NCI-H2029 treated with DMSO at 0.1 percent for 48 hours (cell line): Measurements from ENCODE around the gene TMUB1.

Experiments
- DNase-seq: peaks from one replicate; lab custom pipeline; 2025; lab: John Stamatoyannopoulos, UW

Gene TMUB1

DNA sequence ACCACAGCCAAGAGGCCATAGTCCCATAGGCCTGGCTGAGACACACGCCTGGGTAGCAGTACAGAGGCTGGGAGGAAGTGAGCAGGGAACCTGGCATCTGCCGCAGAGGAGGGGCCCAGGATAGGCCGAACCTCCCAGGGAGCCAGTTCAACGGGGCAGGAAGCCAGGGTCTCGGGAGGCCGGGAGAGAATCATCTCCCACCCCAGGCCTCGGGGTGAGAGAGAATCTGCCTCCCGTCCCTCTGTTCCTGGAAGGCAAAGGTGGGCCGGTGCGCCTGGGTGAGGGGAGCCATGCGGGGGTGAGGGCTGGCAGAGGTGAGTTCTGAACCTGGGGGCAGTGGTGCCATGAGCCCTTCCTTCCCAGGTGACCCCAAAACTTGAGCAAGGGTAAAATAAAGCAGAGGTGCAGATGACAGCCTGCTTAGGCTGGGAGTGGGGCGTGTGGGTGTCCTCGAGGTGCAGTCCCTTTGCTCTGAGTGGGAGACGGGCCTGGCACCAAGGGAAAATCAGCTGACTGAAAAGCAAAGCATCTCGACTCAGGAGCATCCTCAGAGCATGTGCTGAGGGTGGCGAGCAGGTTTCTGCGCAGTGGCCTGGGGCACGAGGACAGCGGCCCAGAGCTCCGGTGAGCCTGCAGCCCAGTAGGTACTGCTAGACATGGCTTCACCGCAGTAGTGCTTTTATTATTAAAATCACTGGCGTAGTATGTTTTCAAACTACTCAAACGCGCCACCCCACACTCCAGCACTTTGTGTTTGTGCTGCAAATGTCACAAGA is 18.5 kb upstream of the TMUB1 start:
- DNase-seq = no peak

DNA sequence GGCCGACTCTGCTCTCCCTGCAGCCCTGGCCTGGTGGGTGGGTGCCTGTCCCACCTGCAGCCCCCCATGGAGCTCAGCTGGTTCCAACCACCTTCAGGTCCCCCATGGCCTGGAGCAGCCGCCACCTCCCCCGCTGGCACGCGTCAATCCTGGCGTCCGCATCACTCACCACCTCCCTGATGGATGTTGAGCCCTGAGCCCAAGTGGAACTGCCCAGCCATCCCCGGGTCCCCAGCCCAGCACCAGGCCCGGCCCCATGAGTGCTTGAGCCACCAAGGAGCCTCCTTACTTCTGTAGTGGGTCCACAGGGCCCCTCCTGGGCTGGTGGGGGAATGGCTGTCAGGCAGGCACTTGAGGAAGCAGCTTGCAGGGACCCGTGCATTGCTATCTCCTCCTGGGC is 17.6 kb upstream of the TMUB1 start:
- DNase-seq = no peak

DNA sequence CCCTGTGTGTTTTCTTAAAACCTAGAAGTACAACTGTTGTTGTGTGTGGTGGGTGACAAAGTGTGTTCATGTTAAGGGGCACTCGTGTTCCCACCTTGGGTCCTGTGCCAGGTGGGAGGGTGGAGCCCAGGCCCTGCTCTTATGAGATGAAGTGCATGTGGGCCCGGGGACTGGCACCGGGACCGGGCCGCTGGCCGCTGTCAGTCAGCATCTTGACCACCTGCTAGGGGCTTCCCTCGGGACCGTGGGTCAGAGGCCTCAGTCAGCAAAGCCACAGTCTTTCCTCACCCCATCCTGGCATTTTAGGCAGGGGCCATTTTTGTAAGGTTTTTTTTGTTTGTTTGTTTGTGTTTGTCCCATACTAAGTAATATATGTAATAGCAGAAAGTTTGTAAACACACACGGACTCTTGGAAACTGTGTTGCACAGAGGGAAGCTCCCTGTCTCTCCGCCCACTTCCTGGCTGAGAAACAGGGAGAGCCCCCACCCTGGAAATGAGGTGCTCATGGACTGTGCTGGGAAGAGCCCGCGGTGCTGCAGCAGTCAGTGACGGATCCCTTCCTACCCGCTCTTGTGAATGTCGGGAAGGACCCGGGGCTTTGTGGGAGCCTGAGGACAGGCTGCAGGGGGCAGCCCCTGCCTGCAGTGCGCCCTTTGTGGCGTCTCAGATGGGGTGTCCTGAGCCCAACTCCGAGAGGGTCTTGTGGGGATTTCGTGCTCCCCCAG is 16.4 kb upstream of the TMUB1 start:
- no peak for DNase-seq

DNA sequence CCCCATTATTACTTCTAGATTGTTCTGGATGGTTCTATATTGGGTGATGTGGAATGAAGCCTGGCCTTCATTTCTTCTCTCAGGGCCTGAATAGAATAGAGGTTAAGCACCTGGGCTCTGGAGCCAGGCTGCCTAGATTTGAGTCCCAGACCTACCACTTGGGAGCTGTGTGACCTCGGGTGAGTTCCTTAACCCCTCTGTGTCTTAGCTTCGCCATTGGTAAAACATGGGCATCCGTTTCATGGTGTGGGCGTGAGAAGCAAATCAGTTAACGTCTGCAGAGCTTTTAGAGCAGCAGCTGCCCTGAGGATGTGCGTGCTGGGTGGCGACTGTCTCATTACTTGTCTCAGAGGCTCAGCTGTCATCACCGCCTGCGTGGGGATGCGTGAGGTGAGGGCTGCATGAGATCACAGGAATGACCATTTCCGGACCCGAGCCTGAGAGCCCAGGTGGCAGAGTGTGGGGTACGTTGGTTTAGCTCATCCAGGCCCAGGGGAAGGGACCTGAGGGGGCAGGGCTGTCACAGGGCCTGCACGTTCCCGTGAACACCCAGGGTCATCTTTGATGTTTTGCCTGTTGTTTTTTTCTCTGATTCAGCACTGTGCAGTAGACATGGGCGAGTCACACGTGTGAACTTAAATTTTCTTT is 12.7 kb upstream of the TMUB1 start:
- no peak for DNase-seq

DNA sequence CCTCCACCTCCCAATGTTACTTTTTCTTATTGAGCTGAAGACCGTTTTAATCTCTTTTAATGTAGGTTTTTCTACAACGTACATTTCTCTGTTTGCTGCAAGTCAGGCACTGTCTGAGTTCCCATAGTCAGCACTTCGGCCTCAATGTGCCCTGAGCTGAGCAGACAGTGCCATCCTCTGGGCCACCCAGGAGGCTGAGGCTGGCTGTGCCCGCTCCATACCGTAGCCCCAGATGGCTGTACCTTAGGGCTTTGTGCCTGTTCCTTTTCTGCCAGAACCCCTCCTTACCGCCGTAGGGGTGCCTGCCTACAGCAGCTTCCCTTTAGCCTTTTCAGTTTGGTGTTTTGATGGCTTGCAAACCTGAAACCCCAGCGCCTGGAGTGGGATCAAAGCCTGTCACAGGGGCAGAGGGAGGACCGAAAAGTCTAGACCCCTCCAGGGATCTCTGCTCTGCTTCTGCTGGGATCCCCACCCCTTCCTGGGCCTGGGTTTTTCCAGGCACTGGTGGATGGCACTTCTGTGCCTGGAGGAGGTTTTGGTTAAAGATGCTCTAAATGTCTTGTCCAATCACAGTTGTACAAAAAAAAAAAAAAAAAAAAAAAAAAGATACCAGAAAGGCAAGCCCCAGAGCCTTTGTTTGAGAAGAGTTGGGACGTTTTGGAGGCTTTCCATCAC is 12.0 kb upstream of the TMUB1 start:
- DNase-seq = no peak

DNA sequence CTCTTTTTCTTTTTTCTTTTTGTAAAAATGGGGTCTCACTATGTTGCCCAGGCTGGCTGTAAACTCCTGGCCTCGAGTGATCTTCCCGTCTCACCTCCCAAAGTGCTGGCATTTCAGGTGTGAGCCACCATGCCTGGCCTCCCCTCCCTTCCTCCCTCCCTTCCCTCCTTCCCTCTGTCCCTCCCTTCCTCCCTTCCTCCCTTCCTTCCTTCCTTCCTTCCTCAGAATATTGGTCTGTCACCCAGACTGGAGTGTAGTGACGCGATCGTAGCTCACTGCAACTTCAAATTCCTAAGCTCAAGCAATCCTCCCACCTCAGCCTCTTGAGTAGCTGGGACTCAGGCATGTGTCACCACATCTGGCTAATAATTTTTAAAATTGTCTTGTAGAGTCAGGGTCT is 11.4 kb upstream of the TMUB1 start:
- DNase-seq = no peak

DNA sequence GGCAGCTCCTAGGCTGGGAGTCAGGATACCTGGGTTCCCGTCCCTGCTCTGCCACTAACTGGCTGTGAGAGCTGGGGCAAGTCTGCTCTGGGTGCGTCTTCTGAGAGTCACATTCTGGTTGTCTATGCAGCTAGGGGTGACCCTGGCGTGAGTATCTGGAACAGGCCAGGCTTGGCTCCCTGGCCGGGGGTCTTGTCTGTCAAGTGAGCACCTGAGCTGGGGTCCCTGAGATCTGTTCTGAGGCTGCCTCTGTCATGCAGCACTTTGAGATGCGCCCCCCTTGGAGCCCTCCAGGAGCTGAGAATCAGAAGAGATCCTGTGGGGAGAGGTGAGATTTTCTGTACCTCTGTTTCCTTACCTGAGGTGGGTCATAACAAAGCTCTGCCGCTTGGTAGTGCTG is 10.5 kb upstream of the TMUB1 start:
- no peak for DNase-seq

DNA sequence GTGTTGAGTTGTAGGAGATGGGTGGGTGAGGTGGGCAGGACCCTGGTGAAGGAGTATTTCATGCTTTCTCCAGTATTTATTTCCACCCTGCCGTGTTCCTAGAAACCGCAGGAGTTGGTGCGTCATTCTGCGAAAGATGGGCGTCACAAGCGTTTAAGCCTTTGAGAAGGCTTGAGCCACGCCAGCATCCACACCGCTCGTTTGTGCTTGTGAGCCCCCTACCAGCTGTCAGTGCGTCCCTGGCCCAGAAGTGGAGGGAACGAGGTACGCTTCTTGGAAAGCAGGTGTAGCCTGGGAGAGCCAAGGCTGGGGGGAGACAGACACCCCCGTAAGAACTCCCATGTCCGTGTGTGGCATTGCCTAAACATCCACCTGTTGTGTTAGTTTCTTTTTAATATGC is 8.7 kb upstream of the TMUB1 start:
- no peak for DNase-seq

DNA sequence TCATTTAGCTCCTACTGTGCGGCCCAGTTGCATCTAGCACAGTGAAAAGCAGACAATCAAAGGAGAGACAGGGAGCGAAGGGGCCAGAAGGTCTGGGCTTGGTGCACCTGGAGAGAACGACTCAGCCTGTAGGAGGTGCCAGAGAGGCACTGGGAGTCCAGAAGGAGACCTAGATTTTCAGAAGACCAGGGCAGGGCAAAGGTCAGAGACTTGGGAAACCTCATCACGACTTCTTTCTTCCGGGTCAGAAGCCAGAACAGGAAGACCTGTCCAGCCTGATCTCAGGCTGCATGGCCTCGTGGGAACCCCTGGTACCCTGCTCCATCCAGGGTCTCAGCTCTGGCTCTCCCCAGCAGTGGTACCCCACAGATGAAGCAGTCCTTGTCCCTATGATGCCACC is 8.1 kb upstream of the TMUB1 start:
- no peak for DNase-seq

DNA sequence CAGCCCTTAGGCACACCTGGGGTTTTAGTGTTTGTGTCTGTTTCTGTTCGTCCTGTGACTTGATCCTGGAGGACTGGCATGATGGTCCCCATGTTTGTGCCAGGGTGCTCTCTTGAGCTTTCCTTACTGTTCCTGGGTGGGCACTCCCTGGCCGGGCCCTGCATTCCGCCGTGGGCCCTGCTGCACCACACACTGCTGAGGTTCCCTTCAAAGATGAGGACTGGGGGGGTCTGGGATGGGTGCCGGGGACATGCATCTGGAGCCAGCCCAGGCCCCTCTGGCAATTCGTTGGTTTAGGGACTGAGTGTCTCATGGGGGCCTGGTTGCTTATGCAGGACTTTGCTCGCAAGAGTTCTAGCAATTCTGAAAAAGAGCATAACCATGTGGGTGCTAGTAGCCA is 7.7 kb upstream of the TMUB1 start:
- no peak for DNase-seq

DNA sequence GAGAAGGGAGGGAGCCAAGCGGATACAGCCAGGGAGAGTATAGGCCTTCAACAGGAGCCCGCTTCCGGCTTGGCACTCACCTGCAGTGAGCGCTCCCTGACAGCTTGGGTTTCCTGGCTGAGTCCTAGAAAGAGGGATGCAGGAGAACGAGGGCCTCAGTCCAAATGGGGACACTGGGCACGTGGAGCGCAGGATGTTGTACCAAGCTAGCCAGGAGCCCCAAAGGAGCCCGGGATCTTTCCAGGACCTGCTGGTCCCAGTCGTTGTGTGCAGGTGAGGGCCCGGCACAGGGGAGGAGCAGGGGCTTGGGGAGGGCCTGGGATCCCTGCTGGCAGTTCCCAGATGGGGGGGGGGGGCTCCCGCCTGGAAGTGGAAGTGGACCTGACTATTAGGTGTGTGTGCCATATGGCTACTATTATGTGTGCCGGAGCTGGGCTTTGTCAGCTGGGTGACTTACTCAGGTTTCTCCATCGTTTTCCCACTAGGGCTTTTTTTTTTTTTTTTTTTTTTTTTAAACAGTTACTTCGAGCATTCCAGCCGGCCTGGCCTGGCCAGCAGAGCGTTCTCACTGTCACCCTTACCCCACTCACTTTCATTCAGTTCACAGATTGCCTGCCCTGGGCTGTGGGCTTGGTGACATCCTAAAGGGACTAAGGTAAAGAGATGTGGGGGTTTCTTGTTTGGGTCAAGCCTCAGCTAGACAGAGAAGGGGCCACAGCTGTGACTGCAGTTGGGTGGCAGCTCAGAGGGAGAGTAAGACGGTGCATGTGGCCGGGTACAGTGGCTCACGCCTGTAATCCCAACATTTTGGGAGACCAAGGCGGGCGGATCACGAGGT is 6.8 kb upstream of the TMUB1 start:
- DNase-seq = no peak

DNA sequence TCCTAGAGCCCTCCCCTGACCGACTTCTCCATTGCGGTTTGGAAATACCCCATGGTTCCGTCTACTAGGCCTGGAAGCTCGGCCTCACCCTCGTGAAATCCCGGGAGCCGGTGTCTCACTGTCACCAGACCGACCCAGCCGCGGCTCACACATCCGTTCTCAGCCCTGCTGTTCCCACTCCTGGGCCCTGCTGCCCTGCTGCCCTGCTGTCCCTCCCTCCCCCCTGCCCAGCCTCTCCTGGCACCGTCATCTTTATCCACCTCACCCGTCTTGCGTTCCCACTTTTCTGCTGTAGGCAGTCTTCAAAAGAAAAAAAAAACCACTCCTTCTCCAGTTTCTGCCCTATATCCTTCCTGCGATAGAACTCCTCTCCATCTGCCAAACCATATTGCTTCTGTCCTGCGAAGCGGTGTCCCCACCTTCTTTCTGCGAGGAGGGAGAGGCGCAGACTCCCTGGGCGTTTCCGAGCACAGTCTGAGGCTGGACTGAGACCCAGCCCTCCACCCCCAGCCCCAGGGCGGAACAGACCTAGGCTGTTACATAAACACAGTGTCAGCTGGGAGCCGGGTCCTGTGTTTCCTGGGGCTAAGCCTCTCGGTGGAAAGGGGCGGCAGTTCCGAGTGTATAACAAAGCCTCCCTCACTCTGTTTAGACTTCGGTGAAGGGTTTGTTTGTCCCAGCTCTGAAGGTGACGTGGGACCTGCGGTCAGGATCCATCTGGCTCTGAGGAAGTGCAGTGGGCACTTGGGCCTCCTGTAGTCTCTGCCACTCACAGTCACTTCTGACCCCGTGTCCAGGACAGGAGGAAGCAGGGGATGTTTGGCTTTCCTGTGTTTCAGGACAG is 5.8 kb upstream of the TMUB1 start:
- no peak for DNase-seq

DNA sequence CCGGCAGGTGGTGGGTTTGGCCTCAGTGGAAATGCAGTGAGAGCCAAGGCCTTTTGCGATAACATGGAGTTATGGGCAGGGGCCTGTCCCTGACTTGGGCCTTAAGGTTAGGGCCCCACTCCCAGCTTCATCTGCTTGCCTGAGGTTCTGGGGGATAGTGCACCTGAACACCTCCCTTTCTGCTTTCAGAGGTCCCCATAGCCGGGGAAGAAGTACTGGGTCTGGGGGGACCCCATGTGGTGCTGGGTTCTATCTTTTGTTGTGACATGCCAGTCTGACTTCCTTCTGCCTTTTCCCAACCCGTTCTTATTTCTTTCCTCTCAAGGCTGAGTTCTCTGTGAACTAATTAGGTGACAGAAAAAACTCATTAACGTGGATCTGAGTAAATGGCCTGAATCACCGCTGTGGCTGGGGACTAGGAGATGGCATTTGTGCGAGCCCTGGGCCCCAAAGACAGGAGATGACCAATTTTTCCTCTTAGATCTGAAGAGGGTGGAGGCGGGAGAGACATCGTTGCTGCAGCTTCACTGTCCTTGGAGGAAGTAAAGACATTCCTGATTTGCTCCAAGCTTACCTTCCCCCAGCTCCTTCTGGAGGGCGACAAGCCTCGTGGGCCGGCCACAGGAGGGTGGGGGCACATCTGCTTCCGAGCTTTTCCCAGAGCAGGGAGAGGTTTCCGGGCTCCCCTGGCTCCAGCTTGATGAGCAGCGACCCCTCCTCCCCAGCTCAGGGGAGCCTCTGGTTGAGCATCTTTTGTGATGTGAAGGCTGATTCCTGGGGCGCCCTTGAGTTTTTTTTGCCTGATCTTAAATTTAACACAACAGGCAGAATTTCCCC is 4.9 kb upstream of the TMUB1 start:
- no peak for DNase-seq

DNA sequence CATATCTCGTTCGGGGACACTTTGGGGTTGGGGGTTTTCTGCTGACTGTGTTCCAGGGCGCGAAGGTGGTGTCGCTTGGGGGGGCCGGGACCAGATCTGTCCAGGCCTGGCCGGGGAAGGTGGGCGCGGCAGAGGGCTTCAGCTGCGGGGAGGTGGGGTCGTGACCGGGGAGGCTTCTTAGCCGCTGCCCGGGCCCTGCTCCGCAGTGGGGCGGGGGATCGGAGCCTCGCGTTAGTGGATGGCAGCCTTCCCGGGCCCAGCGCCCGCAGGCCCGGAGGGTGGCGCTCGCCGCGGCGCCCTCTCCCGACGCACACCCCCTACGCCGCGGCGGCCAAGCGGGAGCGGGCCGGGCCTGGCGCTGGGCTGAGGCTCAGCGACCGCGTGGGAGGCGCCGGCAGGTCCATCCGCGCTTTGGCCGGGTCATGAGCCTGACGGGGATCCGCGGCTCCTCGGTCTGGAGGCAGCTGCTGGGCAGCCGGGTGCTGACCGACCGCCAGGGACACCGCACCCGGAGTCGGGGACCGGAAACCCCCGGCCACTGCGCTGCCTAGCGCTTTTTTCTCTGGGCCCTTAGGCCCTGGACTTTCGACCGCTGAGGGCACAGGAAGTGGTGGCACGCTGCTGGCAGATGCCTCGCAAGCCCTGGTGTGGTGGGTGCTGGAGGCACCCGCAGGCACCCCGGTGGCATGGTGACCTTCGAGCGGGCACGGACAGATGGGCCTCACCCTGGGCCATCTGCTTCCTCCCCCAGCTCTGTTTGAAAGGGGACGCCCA is 4.1 kb upstream of the TMUB1 start:
- no peak for DNase-seq

DNA sequence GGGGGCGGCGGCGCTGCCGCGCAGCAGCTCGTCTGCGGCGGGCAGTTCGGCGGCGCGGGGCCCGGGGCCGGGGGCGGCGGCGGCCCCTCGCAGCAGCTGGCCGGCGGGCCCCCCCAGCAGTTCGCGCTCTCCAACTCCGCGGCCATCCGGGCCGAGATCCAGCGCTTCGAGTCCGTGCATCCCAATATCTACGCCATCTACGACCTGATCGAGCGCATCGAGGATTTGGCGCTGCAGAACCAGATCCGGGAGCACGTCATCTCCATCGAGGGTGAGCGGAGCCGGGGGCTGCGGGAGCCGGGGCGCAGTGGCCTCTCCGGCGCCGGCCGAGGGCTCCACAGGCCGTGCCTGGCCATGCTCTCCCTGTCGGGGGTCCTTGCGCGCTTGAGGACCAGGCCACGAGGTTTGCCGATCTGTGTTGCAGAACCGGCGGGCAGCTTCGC is 3.5 kb upstream of the TMUB1 start:
- DNase-seq = no peak

DNA sequence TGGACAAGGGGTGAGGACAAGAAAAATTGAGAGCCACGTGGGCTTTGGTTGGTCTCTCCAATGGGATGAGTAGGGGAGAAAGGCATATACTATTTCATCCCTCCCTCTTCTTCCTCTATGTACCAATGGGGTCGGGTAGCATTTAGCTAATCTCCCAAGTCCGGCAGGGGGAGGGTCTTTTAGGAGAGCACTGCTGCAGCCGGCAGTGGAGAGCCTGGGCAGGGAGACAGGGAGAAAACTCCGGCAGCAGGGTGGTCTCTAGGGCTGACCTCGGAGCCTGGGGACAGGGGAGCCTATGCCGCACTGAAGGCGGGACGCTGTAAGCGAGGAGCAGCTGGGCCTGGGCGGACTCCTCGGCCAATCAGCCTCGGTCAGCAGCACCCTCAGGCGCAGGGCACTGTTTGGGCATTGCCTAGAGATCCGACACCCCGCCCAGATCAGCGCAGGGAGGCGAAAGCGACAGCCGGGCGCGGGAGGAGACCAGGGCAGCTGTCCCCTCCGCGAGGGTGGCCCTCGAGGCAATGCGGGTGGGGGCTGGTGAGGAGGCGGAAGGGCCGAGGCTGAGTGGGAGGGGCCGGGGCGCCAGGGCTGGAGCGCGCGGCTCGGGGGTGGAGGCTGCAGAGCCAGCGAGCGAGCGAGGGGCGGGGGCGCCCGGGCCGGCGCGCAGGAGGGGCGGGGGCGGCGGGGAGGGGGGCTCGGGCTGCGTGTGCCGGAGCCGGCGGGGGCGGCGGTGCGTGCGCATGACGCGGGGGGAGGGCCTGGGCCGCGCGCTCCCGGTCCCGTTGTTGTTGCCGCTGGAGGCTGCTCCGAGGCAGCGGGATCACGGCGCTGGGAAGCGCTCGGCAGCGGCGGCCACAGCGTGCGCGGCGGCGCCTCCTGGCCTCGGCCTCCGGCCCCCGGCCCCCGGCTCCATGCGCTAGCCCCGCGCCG is 2.7 kb upstream of the TMUB1 start, which contains the start of gene AGAP3:
AGAP3 (plus strand) TSS at position 785 of the 930 bp plus-strand sequence. CDS start 267 bp downstream, outside the sequence.
- peak; percentile 39 for DNase-seq

DNA sequence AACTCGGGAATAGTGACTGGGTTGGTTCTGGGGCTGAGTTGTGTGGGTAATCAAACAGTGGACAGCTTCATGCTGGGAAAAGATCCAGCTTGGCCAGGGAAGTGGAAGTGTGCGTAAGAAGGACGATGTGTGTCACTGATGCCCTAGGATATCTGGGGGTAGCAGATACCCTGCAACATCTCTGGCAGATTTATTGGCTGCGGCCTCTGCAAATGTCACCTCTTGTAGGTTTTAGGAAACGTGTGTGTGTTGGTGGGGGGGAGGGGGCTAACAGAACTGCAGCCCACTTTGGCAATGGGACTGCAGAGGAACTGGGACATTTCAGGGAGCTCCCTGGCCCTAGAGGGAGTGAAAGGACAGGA is 2.0 kb upstream of the TMUB1 start:
- DNase-seq = no peak

DNA sequence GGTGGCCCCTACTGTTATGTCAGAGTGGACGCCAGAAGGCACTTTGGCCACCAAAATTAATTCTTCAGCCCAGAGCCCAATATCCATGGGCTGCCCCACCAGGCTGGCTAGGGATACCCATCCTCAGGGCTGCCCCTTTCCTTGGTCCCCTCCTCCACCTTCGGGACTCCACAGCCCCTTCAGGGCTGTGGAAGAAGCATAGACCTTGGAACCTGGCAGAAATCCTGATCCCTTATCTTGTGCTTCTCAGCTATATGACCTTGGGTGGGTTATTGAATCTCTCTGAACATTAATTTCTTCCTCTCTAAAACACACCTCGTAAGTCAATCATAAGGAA is 499 bp upstream of the TMUB1 start:
- DNase-seq = no peak
